Measurements from ENCODE around the gene STARD10. TPM values are rescaled to one million over a fixed set of nuclear protein-coding genes. Genes with fewer than 3 reads are reported as not detected.
A peak's percentile ranks its signal among the peaks of the same experiment; 100 is the strongest.

STARD10 gene
- total RNA-seq, 2 experiments from 2014 or later: 8.1 to 8.6 TPM

GRCh38 chr11:72815110-72815618, 21.3 kb upstream of the STARD10 start:
- intact Hi-C loops (cut with micrococcal nuclease): no loop called here
- DNase-seq (no peak), ATAC-seq (no peak)
- peak overlapping the region; percentile 98 for H3K27ac Mint-ChIP-seq
- no peaks in the 10 kb centered on the region for H3K27me3 Mint-ChIP-seq
- peak overlapping the region; percentile 97 for H3K4me3 Mint-ChIP-seq
- TF ChIP-seq CTCF (IDR thresholded peaks at IDR 0.05): peak; percentile 6
- no peaks in the 10 kb centered on the region for H3K9me3 Mint-ChIP-seq
- ChIA-PET POLR2A (interaction anchor here (0.8 to 5.5 kb wide), 11 partner anchors 11 to 330 kb away, joined by 3 to 43 read pairs (median 3); no protein-coding TSS in a partner anchor), CTCF (interaction anchor here (1.3 to 6.5 kb wide), 4 partner anchors 16 to 327 kb away, joined by 5 to 74 read pairs (median 28); partner anchors contain the start of genes FCHSD2 and STARD10)
- peaks cover 30% of the 10 kb centered on the region for H3K4me1 Mint-ChIP-seq (ENCODE audit: low read depth)
- peaks cover 54% of the 10 kb centered on the region for H3K36me3 Mint-ChIP-seq (ENCODE audit: low read depth)

GRCh38 chr11:72814286-72815109, 20.7 kb upstream of the STARD10 start, which contains the start of gene ATG16L2:
Gene ATG16L2 (plus strand): TSS chr11:72814411. CDS start chr11:72814446, 35 bp downstream.
- peak; percentile 5 for TF ChIP-seq CTCF (IDR thresholded peaks at IDR 0.05)
- Mint-ChIP-seq H3K4me3 (peak within 1 kb of the TSS; percentile 97), H3K27ac (peak within 1 kb of the TSS; percentile 98), H3K36me3 (ENCODE audit: low read depth) (peaks cover 54% of the 10 kb centered on the region), H3K9me3 (no peaks in the 10 kb centered on the region), H3K4me1 (ENCODE audit: low read depth) (peaks cover 28% of the 10 kb centered on the region), H3K27me3 (no peaks in the 10 kb centered on the region)
- ChIA-PET CTCF (interaction anchor here (1.3 to 6.5 kb wide), 5 partner anchors 14 to 328 kb away, joined by 5 to 74 read pairs (median 9); partner anchors contain the start of genes FCHSD2 and STARD10), POLR2A (interaction anchor here (0.9 to 5.5 kb wide), 10 partner anchors 12 to 330 kb away, joined by 3 to 43 read pairs (median 3); partner anchors contain the start of genes FCHSD2 and STARD10)
- DNase-seq: peak; percentile 89
- intact Hi-C loops (cut with micrococcal nuclease): no loop called here
- ATAC-seq: peak; percentile 68

- ChIA-PET POLR2A (interaction anchor here (0.6 to 5.5 kb wide), 16 partner anchors 8 to 365 kb away, joined by 3 to 43 read pairs (median 5); partner anchors contain the start of genes FCHSD2 and STARD10), CTCF (interaction anchor here (0.6 to 6.5 kb wide), 17 partner anchors 15 to 367 kb away, joined by 3 to 74 read pairs (median 5); partner anchors contain the start of gene STARD10)
- TF ChIP-seq CTCF (IDR thresholded peaks at IDR 0.05): no peak
Observed at GRCh38 chr11:72813740-72814285, 20.0 kb upstream of the STARD10 start.

GRCh38 chr11:72812967-72813739, 19.3 kb upstream of the STARD10 start:
- no peaks in the 10 kb centered on the region for H3K27me3 Mint-ChIP-seq
- H3K4me3 Mint-ChIP-seq: peak overlapping the region; percentile 96
- peaks cover 54% of the 10 kb centered on the region for H3K36me3 Mint-ChIP-seq (ENCODE audit: low read depth)
- POLR2A ChIA-PET: interaction anchor here (0.6 to 5.5 kb wide), 22 partner anchors 9 to 365 kb away, joined by 3 to 43 read pairs (median 4); partner anchors contain the start of genes FCHSD2 and STARD10
- ATAC-seq: peak; percentile 65
- CTCF ChIA-PET: interaction anchor here (0.6 to 6.5 kb wide), 20 partner anchors 15 to 575 kb away, joined by 3 to 74 read pairs (median 4); partner anchors contain the start of gene STARD10
- H3K27ac Mint-ChIP-seq: peak overlapping the region; percentile 98
- TF ChIP-seq CTCF (IDR thresholded peaks at IDR 0.05): peak; percentile 83
- intact Hi-C loops (cut with micrococcal nuclease): no loop called here
- peaks cover 30% of the 10 kb centered on the region for H3K4me1 Mint-ChIP-seq (ENCODE audit: low read depth)
- H3K9me3 Mint-ChIP-seq: no peaks in the 10 kb centered on the region
- peak; percentile 93 for DNase-seq

More at GRCh38 chr11:72813740-72814285, 20.0 kb upstream of the STARD10 start:
- H3K4me3 Mint-ChIP-seq: peak overlapping the region; percentile 96
- H3K27me3 Mint-ChIP-seq: no peaks in the 10 kb centered on the region
- intact Hi-C loops (cut with micrococcal nuclease): no loop called here
- peaks cover 28% of the 10 kb centered on the region for H3K4me1 Mint-ChIP-seq (ENCODE audit: low read depth)
- peak overlapping the region; percentile 98 for H3K27ac Mint-ChIP-seq
- peak; percentile 85 for DNase-seq
- ATAC-seq: peak; percentile 60
- no peaks in the 10 kb centered on the region for H3K9me3 Mint-ChIP-seq
- H3K36me3 Mint-ChIP-seq (ENCODE audit: low read depth): peaks cover 53% of the 10 kb centered on the region
